ENCODE results near the gene MPHOSPH9.

GRCh38 chr12:123271001-123271668, 38.2 kb upstream of the MPHOSPH9 start:
- TF ChIP-seq, protein P1, sequence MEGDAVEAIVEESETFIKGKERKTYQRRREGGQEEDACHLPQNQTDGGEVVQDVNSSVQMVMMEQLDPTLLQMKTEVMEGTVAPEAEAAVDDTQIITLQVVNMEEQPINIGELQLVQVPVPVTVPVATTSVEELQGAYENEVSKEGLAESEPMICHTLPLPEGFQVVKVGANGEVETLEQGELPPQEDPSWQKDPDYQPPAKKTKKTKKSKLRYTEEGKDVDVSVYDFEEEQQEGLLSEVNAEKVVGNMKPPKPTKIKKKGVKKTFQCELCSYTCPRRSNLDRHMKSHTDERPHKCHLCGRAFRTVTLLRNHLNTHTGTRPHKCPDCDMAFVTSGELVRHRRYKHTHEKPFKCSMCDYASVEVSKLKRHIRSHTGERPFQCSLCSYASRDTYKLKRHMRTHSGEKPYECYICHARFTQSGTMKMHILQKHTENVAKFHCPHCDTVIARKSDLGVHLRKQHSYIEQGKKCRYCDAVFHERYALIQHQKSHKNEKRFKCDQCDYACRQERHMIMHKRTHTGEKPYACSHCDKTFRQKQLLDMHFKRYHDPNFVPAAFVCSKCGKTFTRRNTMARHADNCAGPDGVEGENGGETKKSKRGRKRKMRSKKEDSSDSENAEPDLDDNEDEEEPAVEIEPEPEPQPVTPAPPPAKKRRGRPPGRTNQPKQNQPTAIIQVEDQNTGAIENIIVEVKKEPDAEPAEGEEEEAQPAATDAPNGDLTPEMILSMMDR (IDR thresholded peaks at IDR 0.05), result peak; percentile 91
- TF ChIP-seq TCF7L2 (IDR thresholded peaks at IDR 0.05; ENCODE audit: low read depth, low read length) (no peak), REST (IDR thresholded peaks at IDR 0.05; ENCODE audit: insufficient read depth in 1 of 2, low read depth in 2 of 2, low read length in 1 of 2) (no peak), POLR2AphosphoS5 (IDR thresholded peaks at IDR 0.05; ENCODE audit: low read depth, low read length) (no peak)
